SK-N-SH treated with all-trans-retinoic acid at 6 μM for 48 hours (cell line): ENCODE measurements around the gene SMOC2.

Experiments used
- ATAC-seq: fragments of 200-7000 bp; cut with Tn5 transposase; 3 replicates; pipeline ENCODE4 v1.9.1; 2020; ENCODE audit warnings: mild to moderate bottlenecking, moderate library complexity
- ARNTL ChIP-seq: fragments of 450-650 bp; formaldehyde crosslinking; IDR thresholded peaks from 2 replicates; pipeline ENCODE4 v1.5.0; 2020; ENCODE audit warnings: low read depth, mild to moderate bottlenecking, moderate library complexity, borderline replicate concordance
- BACH2 ChIP-seq: fragments of 250-450 bp; sonication (Bioruptor Pico); IDR thresholded peaks from 2 replicates; pipeline ENCODE4 v1.9.0; 2021; ENCODE audit warnings: mild to moderate bottlenecking, borderline replicate concordance
- CREB5 ChIP-seq: fragments of 250-450 bp; sonication (Bioruptor Pico); IDR thresholded peaks from 2 replicates; pipeline ENCODE4 v1.5.1; 2020; ENCODE audit warnings: low read depth, mild to moderate bottlenecking, moderate library complexity
- CSDC2 ChIP-seq: fragments of 250-450 bp; sonication (Bioruptor Pico); IDR thresholded peaks from 2 replicates; pipeline ENCODE4 v1.5.0; 2020; ENCODE audit warnings: mild to moderate bottlenecking, moderate library complexity
- CSRNP3 ChIP-seq: fragments of 250-450 bp; sonication (Bioruptor Pico); IDR thresholded peaks from 2 replicates; pipeline ENCODE4 v1.5.1; 2021; ENCODE audit warnings: mild to moderate bottlenecking, moderate library complexity
- ESRRG ChIP-seq: fragments of 250-450 bp; sonication (Bioruptor Pico); IDR thresholded peaks from 2 replicates; pipeline ENCODE4 v1.6.1; 2021; ENCODE audit warnings: mild to moderate bottlenecking
- GLIS3 ChIP-seq: fragments of 250-450 bp; sonication (Bioruptor Pico); IDR thresholded peaks from 2 replicates; pipeline ENCODE4 v1.5.0; 2020; ENCODE audit warnings: mild to moderate bottlenecking, moderate library complexity
- OSR1 ChIP-seq: fragments of 250-450 bp; sonication (Bioruptor Pico); IDR thresholded peaks from 2 replicates; pipeline ENCODE4 v1.8.0; 2022; ENCODE audit warnings: moderate library complexity, mild to moderate bottlenecking, inconsistent platforms
- POU6F1 ChIP-seq: fragments of 250-450 bp; sonication (Bioruptor Pico); IDR thresholded peaks from 2 replicates; pipeline ENCODE4 v1.8.0; 2021; ENCODE audit warnings: low read depth, mild to moderate bottlenecking, moderate library complexity, borderline replicate concordance
- PPARA ChIP-seq: fragments of 250-450 bp; sonication (Bioruptor Pico); IDR thresholded peaks from 2 replicates; pipeline ENCODE4 v1.5.0; 2020; ENCODE audit warnings: mild to moderate bottlenecking, borderline replicate concordance
- RARB ChIP-seq: fragments of 250-450 bp; sonication (Bioruptor Pico); IDR thresholded peaks from 2 replicates; pipeline ENCODE4 v1.8.0; 2021; ENCODE audit warnings: mild to moderate bottlenecking, moderate library complexity
- TCF4 ChIP-seq: fragments of 250-450 bp; sonication (Bioruptor Pico); IDR thresholded peaks from 2 replicates; pipeline ENCODE4 v1.8.0; 2021; ENCODE audit warnings: mild to moderate bottlenecking, moderate library complexity, borderline replicate concordance
- TOX ChIP-seq: fragments of 250-450 bp; sonication (Bioruptor Pico); IDR thresholded peaks from 2 replicates; pipeline ENCODE4 v1.8.0; 2021; ENCODE audit warnings: mild to moderate bottlenecking, moderate library complexity, borderline replicate concordance
- TSHZ2 ChIP-seq: fragments of 250-450 bp; sonication (Bioruptor Pico); IDR thresholded peaks from 2 replicates; pipeline ENCODE4 v1.5.0; 2020; ENCODE audit warnings: mild to moderate bottlenecking, moderate library complexity
- ZC3H10 ChIP-seq: fragments of 250-450 bp; sonication (Bioruptor Pico); IDR thresholded peaks from 2 replicates; pipeline ENCODE4 v1.5.1; 2021; ENCODE audit warnings: mild to moderate bottlenecking, moderate library complexity
- ZFP3 ChIP-seq: fragments of 250-450 bp; sonication (Bioruptor Pico); IDR thresholded peaks from 2 replicates; pipeline ENCODE4 v1.5.0; 2020; ENCODE audit warnings: mild to moderate bottlenecking, moderate library complexity
- ZNF70 ChIP-seq: fragments of 450-650 bp; formaldehyde crosslinking; IDR thresholded peaks from 2 replicates; pipeline ENCODE4 v1.5.0; 2020; ENCODE audit warnings: mild to moderate bottlenecking, moderate library complexity
- ZNF8 ChIP-seq: fragments of 450-650 bp; formaldehyde crosslinking; IDR thresholded peaks from 2 replicates; pipeline ENCODE4 v1.5.0; 2020; ENCODE audit warnings: mild to moderate bottlenecking, moderate library complexity

The SMOC2 gene

GRCh38 chr6:168708984-168709383 is 268.0 kb downstream of the SMOC2 start:
- no peak for ATAC-seq

GRCh38 chr6:168709390-168709789 is 268.4 kb downstream of the SMOC2 start:
- ATAC-seq: no peak
- TF ChIP-seq TCF4 (CRISPR knock-in tag) (no peak), ESRRG (CRISPR knock-in tag) (no peak), ZNF70 (CRISPR knock-in tag) (no peak), CREB5 (CRISPR knock-in tag) (no peak), GLIS3 (no peak), ZFP3 (CRISPR knock-in tag) (no peak), CSRNP3 (CRISPR knock-in tag) (no peak), OSR1 (no peak), RARB (CRISPR knock-in tag) (no peak), POU6F1 (CRISPR knock-in tag) (no peak), PPARA (CRISPR knock-in tag) (no peak), TOX (no peak)

More at GRCh38 chr6:168708984-168709383, 268.0 kb downstream of the SMOC2 start:
- TF ChIP-seq BACH2 (CRISPR knock-in tag) (no peak), CREB5 (CRISPR knock-in tag) (no peak), TCF4 (CRISPR knock-in tag) (no peak), ZC3H10 (CRISPR knock-in tag) (no peak), RARB (CRISPR knock-in tag) (no peak), CSDC2 (no peak), CSRNP3 (CRISPR knock-in tag) (no peak), ARNTL (CRISPR knock-in tag) (no peak), ZNF8 (CRISPR knock-in tag) (no peak), TSHZ2 (CRISPR knock-in tag) (no peak), OSR1 (no peak), POU6F1 (CRISPR knock-in tag) (no peak), ZNF70 (CRISPR knock-in tag) (no peak)
